OCI-LY1 (cell line): Measurements from ENCODE around the gene FBXL14.

Source experiments
- H2AFZ ChIP-seq: fragments of 200-600 bp; sonication (generic), shearing (Covaris generic); 2 replicates; pipeline ENCODE4 v1.6.0; 2014; ENCODE audit warnings: antibody characterized with exemption, mild to moderate bottlenecking, low read length
- H3F3A ChIP-seq: fragments of 200-600 bp; sonication (generic), shearing (Covaris generic); 2 replicates; pipeline ENCODE4 v1.6.0; 2014; ENCODE audit warnings: mild to moderate bottlenecking, antibody characterized with exemption, low read length, moderate library complexity; ENCODE audit not compliant: insufficient read depth
- H3K27ac ChIP-seq: fragments of 200-600 bp; sonication (generic); 2 replicates; pipeline ENCODE4 v1.5.1; 2014; ENCODE audit warnings: low read length, mixed run types, mild to moderate bottlenecking, low read depth; ENCODE audit not compliant: poor library complexity, severe bottlenecking
- H3K27me3 ChIP-seq: fragments of 200-600 bp; sonication (generic); 2 replicates; pipeline ENCODE4 v1.6.0; 2014; ENCODE audit warnings: antibody characterized with exemption, mild to moderate bottlenecking, low read length, moderate library complexity; ENCODE audit not compliant: insufficient read depth
- H3K36me3 ChIP-seq: fragments of 200-600 bp; sonication (generic); 2 replicates; pipeline ENCODE4 v1.6.1; 2014; ENCODE audit warnings: mild to moderate bottlenecking, antibody characterized with exemption, low read length, moderate library complexity, mixed read lengths; ENCODE audit not compliant: insufficient read depth
- H3K4me1 ChIP-seq: fragments of 200-600 bp; sonication (generic); 2 replicates; pipeline ENCODE4 v1.5.1; 2014; ENCODE audit warnings: mild to moderate bottlenecking, low read length, moderate library complexity; ENCODE audit not compliant: insufficient read depth, severe bottlenecking
- H3K4me2 ChIP-seq: fragments of 200-600 bp; sonication (generic), shearing (Covaris generic); 2 replicates; pipeline ENCODE4 v1.6.1; 2014; ENCODE audit warnings: low read length
- H3K4me3 ChIP-seq: fragments of 200-600 bp; sonication (generic); 2 replicates; pipeline ENCODE4 v1.5.1; 2014; ENCODE audit warnings: low read length, low read depth, mild to moderate bottlenecking, mixed read lengths; ENCODE audit not compliant: poor library complexity, severe bottlenecking
- H3K79me2 ChIP-seq: fragments of 200-600 bp; shearing (Covaris generic); 2 replicates; pipeline ENCODE4 v1.6.1; 2016; ENCODE audit warnings: mixed run types, low read length, mixed read lengths; ENCODE audit not compliant: insufficient read depth
- H3K9ac ChIP-seq: fragments of 200-600 bp; sonication (generic), shearing (Covaris generic); 2 replicates; pipeline ENCODE4 v1.6.1; 2014; ENCODE audit warnings: mild to moderate bottlenecking, low read length, mixed read lengths
- H3K9me2 ChIP-seq: fragments of 200-600 bp; sonication (generic), shearing (Covaris generic); 2 replicates; pipeline ENCODE4 v1.6.1; 2014; ENCODE audit warnings: low read depth, mild to moderate bottlenecking, low read length, mixed read lengths
- H3K9me3 ChIP-seq: fragments of 200-600 bp; shearing (Covaris generic); 2 replicates; pipeline ENCODE4 v1.6.1; 2014; ENCODE audit warnings: low read length, mixed read lengths
- H4K20me1 ChIP-seq: fragments of 200-600 bp; sonication (generic), shearing (Covaris generic); 2 replicates; pipeline ENCODE4 v1.6.0; 2016; ENCODE audit warnings: mild to moderate bottlenecking, low read length; ENCODE audit not compliant: insufficient read depth
- CTCF ChIP-seq: fragments of 200-600 bp; sonication (generic), shearing (Covaris generic); IDR thresholded peaks from 2 replicates; pipeline ENCODE4 v1.5.1; 2017; ENCODE audit warnings: mild to moderate bottlenecking, antibody characterized with exemption, low read length, moderate library complexity, mixed read lengths
- EZH2 ChIP-seq: fragments of 200-600 bp; sonication (generic), shearing (Covaris generic); IDR thresholded peaks from 2 replicates; pipeline ENCODE4 v1.8.0; 2017; ENCODE audit warnings: borderline replicate concordance, mixed run types, mild to moderate bottlenecking, antibody characterized with exemption, low read length, moderate library complexity, mixed read lengths

FBXL14 gene

GRCh38 chr12:1634149-1634548 lies 39.8 kb upstream of the FBXL14 start:
- Histone ChIP-seq H3K27me3 (peaks cover 18% of the 10 kb centered on the region; the same call in 1 of the 2 replicates), H3K36me3 (no peaks in the 10 kb centered on the region), H2AFZ (no peak overlapping the region), H3K9me3 (no peaks in the 10 kb centered on the region), H3K4me1 (peaks cover 16% of the 10 kb centered on the region), H3K9ac (no peak overlapping the region), H4K20me1 (no peaks in the 10 kb centered on the region), H3K9me2 (no peaks in the 10 kb centered on the region), H3K4me3 (no peak overlapping the region), H3F3A (no peaks in the 10 kb centered on the region), H3K27ac (no peak overlapping the region), H3K79me2 (no peaks in the 10 kb centered on the region), H3K4me2 (no peak overlapping the region)
- TF ChIP-seq CTCF: no peak
- TF ChIP-seq EZH2: no peak

GRCh38 chr12:1633459-1633858 lies 39.1 kb upstream of the FBXL14 start:
- no peaks in the 10 kb centered on the region for H3K79me2 ChIP-seq
- TF ChIP-seq CTCF (no peak), EZH2 (no peak)
- H3K4me1 ChIP-seq: peaks cover 16% of the 10 kb centered on the region
- H3K9me3 ChIP-seq: no peaks in the 10 kb centered on the region
- no peak overlapping the region for H3K27ac ChIP-seq
- no peaks in the 10 kb centered on the region for H3K9me2 ChIP-seq
- no peak overlapping the region for H2AFZ ChIP-seq
- H4K20me1 ChIP-seq: no peaks in the 10 kb centered on the region
- H3K4me2 ChIP-seq: no peak overlapping the region
- H3K27me3 ChIP-seq: peaks cover 19% of the 10 kb centered on the region; the same call in 1 of the 2 replicates
- H3K36me3 ChIP-seq: no peaks in the 10 kb centered on the region
- H3K9ac ChIP-seq: no peak overlapping the region
- H3K4me3 ChIP-seq: no peak overlapping the region
- no peaks in the 10 kb centered on the region for H3F3A ChIP-seq

- H4K20me1 ChIP-seq: no peaks in the 10 kb centered on the region
- H3K79me2 ChIP-seq: no peaks in the 10 kb centered on the region
- peaks cover 16% of the 10 kb centered on the region for H3K4me1 ChIP-seq
- H3K27ac ChIP-seq: no peak overlapping the region
- H3K9me2 ChIP-seq: no peaks in the 10 kb centered on the region
- no peak overlapping the region for H3K9ac ChIP-seq
- no peaks in the 10 kb centered on the region for H3F3A ChIP-seq
- H3K36me3 ChIP-seq: no peaks in the 10 kb centered on the region
- H3K27me3 ChIP-seq: peaks cover 20% of the 10 kb centered on the region
- no peak overlapping the region for H3K4me2 ChIP-seq
- no peak for TF ChIP-seq CTCF
- no peak overlapping the region for H3K4me3 ChIP-seq
- H3K9me3 ChIP-seq: no peaks in the 10 kb centered on the region
- H2AFZ ChIP-seq: no peak overlapping the region
Observed at GRCh38 chr12:1632702-1633101, 38.3 kb upstream of the FBXL14 start.
